ENCODE data around the gene NDP.

NDP gene

GRCh38 chrX:43973249-43974099 is at the start of gene NDP:
Gene NDP (minus strand): TSS chrX:43973390. CDS start chrX:43958645, 14,745 bp downstream.
- DNase-seq: no peak

- DNase-seq: no peak
Measured at GRCh38 chrX:44022964-44023363, 49.8 kb upstream of the NDP start.

DNA sequence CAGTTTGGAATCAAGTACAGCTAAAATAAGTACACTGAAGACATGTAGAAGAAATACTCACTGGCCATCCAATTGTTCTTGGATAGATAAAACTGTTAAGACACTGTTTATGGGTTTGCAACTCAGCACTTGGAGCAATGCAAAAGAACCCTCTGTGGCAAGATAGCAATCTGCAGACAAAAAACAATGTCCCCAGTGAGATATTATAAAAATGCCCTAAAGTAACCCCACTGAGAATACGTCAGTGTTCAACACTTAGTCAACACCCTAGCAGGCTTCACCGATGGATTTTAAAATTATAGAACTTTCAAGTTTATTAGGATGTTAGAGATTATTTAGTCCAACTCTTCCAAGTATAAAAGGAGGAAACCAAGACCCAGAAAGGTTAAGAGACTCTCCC is 47.5 kb upstream of the NDP start:
- no peak for DNase-seq

DNA sequence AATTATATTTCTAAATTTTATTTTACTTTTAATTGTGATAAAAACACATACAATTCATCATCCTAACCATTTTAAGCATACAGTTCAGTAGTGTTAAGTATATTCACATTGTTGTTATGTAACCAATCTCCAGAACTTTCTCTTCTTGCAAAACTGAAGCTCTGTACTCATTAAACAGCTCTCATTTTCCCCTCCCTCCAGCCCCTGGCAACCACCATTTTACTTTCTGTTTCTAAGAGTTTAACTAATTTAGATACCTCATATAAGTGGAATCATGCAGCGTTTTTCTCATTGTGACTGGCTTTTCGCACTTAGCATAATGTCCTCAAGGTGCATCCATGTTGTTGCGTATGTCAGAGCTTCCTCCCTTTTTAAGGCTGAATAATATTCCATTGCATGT is 46.7 kb upstream of the NDP start:
- DNase-seq: no peak

DNA sequence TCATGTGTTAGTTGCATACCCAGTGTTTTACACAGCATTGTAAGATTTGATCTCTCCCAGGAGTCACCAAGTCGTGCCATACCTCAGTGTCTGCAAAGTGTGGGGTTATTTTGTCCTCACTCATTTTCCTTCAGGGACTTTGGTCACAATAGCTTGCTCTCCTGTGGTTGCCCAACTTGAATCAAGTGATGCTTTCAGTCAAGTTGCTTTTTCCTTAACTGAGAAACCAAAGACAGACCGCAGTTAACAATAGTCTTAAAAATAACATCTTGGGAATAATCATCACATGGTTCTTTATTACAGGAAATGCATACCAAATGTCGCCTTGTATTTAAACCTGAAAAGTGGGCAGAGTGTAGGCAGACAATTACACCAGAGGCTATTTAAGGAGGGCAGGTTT is 44.5 kb upstream of the NDP start:
- DNase-seq: no peak

DNA sequence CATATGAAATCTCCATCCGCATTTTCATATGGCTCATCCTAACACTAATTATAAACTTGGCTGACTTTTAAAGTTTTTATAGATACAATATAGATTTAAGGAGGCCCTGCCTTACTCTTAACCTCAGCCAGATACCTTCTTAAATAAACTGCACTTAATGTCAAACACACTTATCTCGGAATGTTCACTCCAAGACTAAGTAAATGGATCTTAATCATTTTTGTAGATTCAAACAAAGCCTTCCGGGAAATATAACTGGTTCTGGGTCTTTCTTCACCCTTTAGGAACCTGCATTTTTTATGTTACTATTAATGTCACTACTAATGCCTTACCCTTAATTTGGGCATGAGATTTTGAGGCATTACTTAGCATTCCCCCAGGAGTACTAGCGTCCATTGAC is 43.7 kb upstream of the NDP start:
- no peak for DNase-seq

DNA sequence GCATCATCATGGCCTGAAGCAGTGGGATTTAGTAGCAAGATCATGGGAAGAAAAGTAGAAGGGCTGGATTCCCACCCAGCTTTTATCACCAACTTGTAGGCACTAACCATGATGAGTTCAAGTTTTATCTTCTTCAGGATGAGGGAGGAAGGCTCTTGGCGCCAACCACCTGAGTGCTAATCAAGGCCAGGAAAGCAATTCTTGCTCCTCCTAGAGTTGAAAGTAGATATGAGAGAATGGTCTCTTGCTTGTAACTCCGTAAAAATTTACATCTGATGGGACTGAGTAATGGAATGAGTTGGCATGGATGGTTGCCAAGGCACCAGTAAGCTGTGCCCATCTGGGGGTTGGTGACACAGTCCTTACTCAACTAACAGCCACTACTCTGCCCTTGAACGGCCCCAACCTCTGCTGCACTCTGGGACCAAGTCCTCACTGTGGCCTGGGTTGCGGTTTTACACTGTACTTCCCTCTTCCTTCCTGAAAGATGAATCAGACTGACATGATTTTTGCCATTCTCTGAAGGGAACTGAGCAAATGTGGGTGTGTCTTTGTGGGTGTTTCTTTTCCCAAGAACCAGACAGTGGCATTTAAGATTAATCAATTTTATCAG is 39.4 kb upstream of the NDP start:
- no peak for DNase-seq

GRCh38 chrX:44011506-44011905 is 38.3 kb upstream of the NDP start:
- no peak for DNase-seq

DNA sequence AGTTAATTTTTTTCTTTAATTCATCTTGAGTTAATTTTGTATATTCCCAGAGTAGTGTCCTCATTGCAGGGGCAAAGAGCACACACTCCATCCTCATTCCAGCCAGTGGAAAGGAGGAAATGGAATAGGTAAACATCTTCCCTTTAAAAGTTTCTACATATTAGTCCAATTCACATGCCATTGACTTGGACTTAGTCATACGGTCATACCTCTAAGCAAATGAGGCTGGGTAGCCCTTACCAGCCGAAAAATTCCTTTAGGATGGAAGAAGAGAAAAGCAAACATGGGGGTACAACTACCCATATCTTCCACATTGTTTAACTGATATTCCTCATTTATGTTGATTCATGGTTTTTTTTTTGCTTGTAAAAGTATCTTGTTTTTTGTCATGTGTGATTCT is 37.4 kb upstream of the NDP start:
- DNase-seq: no peak

GRCh38 chrX:44006081-44006480 is 32.9 kb upstream of the NDP start:
- no peak for DNase-seq

GRCh38 chrX:44003975-44004374 is 30.8 kb upstream of the NDP start:
- no peak for DNase-seq

DNA sequence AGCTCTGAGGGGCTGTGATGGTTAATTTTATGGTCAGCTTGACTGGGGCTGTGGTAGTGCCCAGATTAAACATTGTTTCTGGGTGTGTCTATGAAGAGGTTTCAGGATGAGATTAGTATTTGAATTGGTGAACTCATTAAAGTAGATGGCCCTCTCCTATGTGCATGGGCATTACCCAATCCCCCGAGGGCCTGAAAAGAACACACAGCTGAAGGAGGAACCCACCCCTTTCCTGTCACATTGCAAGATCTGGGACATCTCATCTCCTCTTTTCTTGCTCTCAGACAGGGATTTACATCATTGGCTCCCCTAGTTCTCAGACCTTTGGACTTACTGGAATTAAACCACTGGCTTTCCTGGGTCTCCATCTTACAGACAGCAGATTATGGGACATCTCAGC is 29.4 kb upstream of the NDP start:
- DNase-seq: no peak

GRCh38 chrX:43998374-43998773 is 25.2 kb upstream of the NDP start:
- no peak for DNase-seq

GRCh38 chrX:43996491-43996890 is 23.3 kb upstream of the NDP start:
- DNase-seq: no peak

DNA sequence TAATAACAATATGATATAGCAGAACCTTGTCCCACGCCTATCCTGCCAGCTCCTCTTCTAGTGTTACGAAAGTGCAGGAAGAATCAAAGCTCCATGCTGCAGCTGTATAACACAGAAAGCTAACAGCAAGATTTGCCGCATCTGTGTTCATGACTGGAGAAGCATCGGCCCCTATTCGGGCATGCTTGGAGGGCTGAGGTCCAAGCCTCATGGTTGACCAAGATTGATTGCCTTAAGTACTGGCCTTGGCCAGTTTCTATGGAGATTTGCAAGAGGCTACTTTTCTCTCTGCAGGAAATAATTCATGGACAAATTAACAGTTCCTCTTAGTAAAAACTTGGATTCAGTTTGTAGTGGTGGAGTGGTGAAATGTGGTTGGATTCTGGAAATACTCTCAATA is 12.9 kb upstream of the NDP start:
- DNase-seq: no peak

DNA sequence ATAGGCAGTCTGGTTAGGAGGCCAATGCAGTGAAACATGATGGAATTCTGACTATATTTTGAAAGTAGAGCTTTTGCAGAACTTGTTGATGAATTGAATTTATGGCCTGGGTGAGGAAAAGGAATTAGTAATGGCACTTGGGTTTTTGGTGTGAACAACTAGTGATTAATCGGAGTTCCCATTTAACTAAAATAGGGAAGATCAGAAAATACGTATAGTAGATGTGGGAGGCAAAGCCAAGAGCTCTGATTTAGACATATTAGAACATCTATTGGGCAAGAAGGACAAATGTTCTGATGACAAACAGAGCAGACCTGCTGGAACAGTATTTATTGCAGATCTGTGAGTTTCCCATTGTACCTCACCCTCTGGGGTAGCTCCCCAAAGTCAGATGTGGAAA is 12.3 kb upstream of the NDP start:
- no peak for DNase-seq

DNA sequence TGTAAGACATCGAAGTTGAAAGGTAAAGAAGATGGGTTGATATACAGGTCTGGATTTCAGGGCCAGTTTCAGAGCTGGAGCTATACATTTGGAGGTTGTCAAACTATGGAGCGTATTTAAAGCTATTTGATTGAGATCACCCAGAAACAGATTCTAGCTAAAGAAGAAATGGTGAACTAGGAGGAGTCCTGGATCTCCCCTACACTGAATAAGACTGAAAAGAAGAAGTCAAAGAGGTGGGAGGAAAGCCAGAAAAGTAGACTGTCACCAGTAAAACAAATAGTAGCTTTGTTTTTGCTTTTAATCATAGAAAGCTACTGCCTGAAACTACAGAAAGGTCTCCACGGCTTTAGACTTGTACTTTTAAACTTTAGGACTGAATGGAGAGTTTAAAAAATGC is 5.0 kb upstream of the NDP start:
- no peak for DNase-seq

DNA sequence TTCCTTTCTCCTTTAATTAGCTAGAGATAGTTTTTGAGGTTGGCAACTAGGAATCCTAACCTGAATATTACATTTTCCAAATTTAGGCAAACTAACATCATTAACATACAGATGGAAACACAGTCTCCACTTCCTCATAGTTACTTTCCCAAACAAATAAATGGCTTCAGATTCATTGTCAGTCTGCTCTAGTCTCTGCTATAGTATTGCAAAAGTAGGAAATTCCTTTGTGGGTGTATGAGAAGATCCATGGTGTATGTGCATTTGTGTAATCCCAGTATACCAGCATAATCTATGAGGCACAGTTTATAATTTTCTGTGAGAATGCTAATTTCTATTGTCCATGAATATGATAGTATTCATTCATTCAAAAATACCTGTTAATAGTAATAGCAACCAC is 3.0 kb upstream of the NDP start:
- no peak for DNase-seq

- no peak for DNase-seq
Measured at GRCh38 chrX:43975796-43976195, 2.6 kb upstream of the NDP start.

- DNase-seq: no peak
Measured at GRCh38 chrX:43974741-43975465, 1.7 kb upstream of the NDP start.

DNA sequence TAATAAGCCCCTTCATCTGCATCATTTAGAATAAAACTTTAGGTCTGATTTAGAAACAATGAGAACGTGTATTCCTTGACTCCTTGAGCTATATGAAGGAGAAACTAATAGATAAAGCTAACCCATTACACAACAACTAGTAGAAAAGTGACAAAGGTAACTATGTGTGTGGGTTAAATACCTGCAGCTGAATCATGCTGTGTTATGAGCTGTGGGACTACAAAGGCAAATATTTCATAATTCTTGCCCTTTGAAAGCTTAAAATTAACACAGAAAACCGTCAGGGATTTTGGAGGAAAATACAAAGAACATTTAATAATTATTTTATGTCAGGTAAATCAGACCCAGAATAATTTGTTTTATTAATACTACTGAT is 898 bp upstream of the NDP start:
- DNase-seq: no peak

DNA sequence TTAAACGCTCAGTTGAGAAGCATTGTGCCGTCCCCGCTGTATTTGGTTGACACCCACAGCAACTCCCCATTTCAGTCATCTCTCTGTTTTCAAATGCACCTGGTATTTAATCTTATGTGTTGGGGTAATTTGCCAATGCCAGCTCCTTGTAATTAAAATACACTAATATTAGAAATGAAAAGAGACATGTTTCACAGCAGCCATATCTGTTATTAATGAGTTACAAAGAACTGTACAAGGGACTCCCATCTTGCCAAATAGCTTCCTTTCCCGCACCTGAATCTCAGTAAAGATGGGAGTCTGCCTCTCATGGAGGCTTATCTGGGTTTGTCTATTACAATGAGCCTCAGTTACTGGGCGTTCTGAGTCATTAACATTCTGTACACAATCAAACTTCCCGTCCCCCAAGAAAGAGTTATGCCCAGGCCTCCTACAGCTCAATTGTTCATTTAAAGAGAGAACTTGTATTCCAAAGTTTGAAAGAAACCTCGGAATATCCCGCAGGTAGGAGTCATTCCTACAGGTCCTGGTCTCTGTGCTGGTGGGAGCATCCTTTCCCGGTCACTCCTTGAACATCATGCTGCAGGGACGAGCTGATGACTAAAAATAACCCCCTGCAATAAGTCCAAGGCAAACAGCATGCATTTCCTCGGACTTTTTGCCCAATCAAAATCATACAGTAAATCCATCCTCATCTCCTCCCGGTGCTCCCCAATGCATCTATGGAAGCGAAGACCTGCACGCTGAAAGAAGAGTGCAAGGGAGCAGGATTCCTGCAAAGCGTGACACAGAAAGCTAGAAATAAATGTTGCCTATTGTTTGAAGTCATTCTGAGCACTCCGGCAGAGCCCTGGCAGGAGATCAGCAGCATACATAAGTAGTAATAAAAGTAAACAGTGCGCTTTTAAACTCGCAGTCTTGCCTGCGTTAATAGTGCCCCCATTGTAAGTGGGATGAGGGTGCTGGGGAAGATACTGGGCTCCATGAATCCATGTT is 926 bp downstream of the NDP start:
- no peak for DNase-seq

- no peak for DNase-seq
Measured at GRCh38 chrX:43970528-43970927, 2.7 kb downstream of the NDP start.
